MM.1S (cell line): Measurements from ENCODE around the gene NEDD4L.

Experiments
- CTCF ChIP-seq: fragments of 300-600 bp; sonication (generic); IDR thresholded peaks from 2 replicates; pipeline ENCODE4 v1.5.1; 2016; ENCODE audit warnings: antibody characterized with exemption, low read length, mixed read lengths
- EZH2 ChIP-seq: fragments of 300-600 bp; sonication (generic); optimal IDR thresholded peaks from 2 replicates; pipeline ENCODE3; 2017; ENCODE audit warnings: low read depth, mild to moderate bottlenecking, antibody characterized with exemption, low read length, mixed read lengths
- EZH2phosphoT487 ChIP-seq: fragments of 300-600 bp; sonication (generic); IDR thresholded peaks from 2 replicates; pipeline ENCODE4 v1.6.1; 2018; ENCODE audit warnings: antibody characterized with exemption, low read length

GRCh38 chr18:58009166-58009565 is 34.9 kb upstream of the NEDD4L start:
- no peak for TF ChIP-seq CTCF
- no peak for TF ChIP-seq EZH2phosphoT487
- TF ChIP-seq EZH2 = no peak
